Measurements from ENCODE around the gene KIF2C.
"Not testable (repeated sequence)": the region's sequence is repeated elsewhere in the genome, so short reads cannot be mapped to it uniquely, and the experiment has no call there.

Gene KIF2C

GRCh38 chr1:44699375-44699774 is 40.3 kb upstream of the KIF2C start:
- H3K4me1 ChIP-seq (ENCODE audit: control insufficient read depth, insufficient read depth, low read depth, low read length); H2BK120ac ChIP-seq (ENCODE audit: low read depth, low read length): not testable (repeated sequence)

DNA sequence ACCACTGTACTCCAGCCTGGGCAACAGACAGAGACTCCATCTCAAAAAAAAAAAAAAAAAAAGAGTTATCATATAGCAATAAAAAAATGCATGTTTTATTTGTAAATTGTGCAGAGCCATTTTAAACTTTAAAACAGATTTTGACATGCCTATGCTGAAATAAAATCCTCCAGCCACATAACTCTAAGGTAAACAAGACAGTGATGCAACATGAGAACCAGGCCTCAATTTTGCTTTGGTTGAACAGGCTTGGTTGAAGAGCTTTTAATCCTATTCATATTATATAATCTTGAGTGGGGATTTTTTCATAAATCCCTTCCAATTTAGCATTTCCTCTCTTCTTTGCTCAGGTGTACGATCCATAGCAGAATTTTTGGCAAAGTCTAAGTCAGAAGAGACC is 39.1 kb upstream of the KIF2C start:
- H3K9ac ChIP-seq (ENCODE audit: low read length) = no peak overlapping the region
- no peak overlapping the region for H3K4me3 ChIP-seq (ENCODE audit: insufficient read depth in 1 of 2, low read depth in 1 of 2, low read length in 2 of 2)
- no peak overlapping the region for H2BK12ac ChIP-seq (ENCODE audit: low read length in 2 of 2)
- WGBS = 77% methylated on average over 1 of the region's 1 CpG
- H3K4ac ChIP-seq (ENCODE audit: low read depth in 1 of 2, low read length in 2 of 2) = no peak overlapping the region
- H4K8ac ChIP-seq (ENCODE audit: low read length) = no peak overlapping the region
- no peak overlapping the region for H3K23ac ChIP-seq (ENCODE audit: low read length in 2 of 2)
- H3K4me1 ChIP-seq (ENCODE audit: control insufficient read depth, insufficient read depth, low read depth, low read length) = no peaks in the 10 kb centered on the region
- no peak overlapping the region for H3K18ac ChIP-seq (ENCODE audit: low read depth in 1 of 2, low read length in 2 of 2)
- no peak overlapping the region for H3K27ac ChIP-seq (ENCODE audit: low read length, poor library complexity, severe bottlenecking)
- no peak overlapping the region for H2BK5ac ChIP-seq (ENCODE audit: low read depth, low read length, poor library complexity, severe bottlenecking)
- H2AFZ ChIP-seq (ENCODE audit: low read depth, low read length) = no peak overlapping the region
- no peak overlapping the region for H3K14ac ChIP-seq (ENCODE audit: low read length in 2 of 2)
- DNase-seq = no peak
- H3K79me1 ChIP-seq (replicated peaks; ENCODE audit: low read length, poor library complexity, severe bottlenecking) = no peaks in the 10 kb centered on the region
- H2AK5ac ChIP-seq (ENCODE audit: low read length, severe bottlenecking) = no peak overlapping the region
- no peak overlapping the region for H2BK15ac ChIP-seq (ENCODE audit: low read depth, poor library complexity, severe bottlenecking)
- H4K91ac ChIP-seq (ENCODE audit: low read length) = no peak overlapping the region
- H2BK120ac ChIP-seq (ENCODE audit: low read depth, low read length) = no peak overlapping the region
- H3K4me2 ChIP-seq (ENCODE audit: low read length, poor library complexity, severe bottlenecking) = no peak overlapping the region
- no peaks in the 10 kb centered on the region for H3K9me3 ChIP-seq (ENCODE audit: control insufficient read depth, low read length)
- no peaks in the 10 kb centered on the region for H3K27me3 ChIP-seq (ENCODE audit: control insufficient read depth in 1 of 2, insufficient read depth in 1 of 2, low read length in 2 of 2)
- no peaks in the 10 kb centered on the region for H3K36me3 ChIP-seq (ENCODE audit: control insufficient read depth in 1 of 2, insufficient read depth in 2 of 2, low read depth in 1 of 2, low read length in 2 of 2)

More at GRCh38 chr1:44699375-44699774, 40.3 kb upstream of the KIF2C start:
- not testable (repeated sequence) for H2BK12ac ChIP-seq (ENCODE audit: low read length in 2 of 2); H3K23ac ChIP-seq (ENCODE audit: low read length in 2 of 2); H2AFZ ChIP-seq (ENCODE audit: low read depth, low read length); H3K18ac ChIP-seq (ENCODE audit: low read depth in 1 of 2, low read length in 2 of 2); H3K14ac ChIP-seq (ENCODE audit: low read length in 2 of 2); H3K27me3 ChIP-seq (ENCODE audit: control insufficient read depth in 1 of 2, insufficient read depth in 1 of 2, low read length in 2 of 2); H3K9ac ChIP-seq (ENCODE audit: low read length); H3K79me1 ChIP-seq (replicated peaks; ENCODE audit: low read length, poor library complexity, severe bottlenecking); H2BK15ac ChIP-seq (ENCODE audit: low read depth, poor library complexity, severe bottlenecking); H3K4ac ChIP-seq (ENCODE audit: low read depth in 1 of 2, low read length in 2 of 2); H3K4me3 ChIP-seq (ENCODE audit: insufficient read depth in 1 of 2, low read depth in 1 of 2, low read length in 2 of 2); H2BK5ac ChIP-seq (ENCODE audit: low read depth, low read length, poor library complexity, severe bottlenecking); H3K36me3 ChIP-seq (ENCODE audit: control insufficient read depth in 1 of 2, insufficient read depth in 2 of 2, low read depth in 1 of 2, low read length in 2 of 2); H4K91ac ChIP-seq (ENCODE audit: low read length); H4K8ac ChIP-seq (ENCODE audit: low read length); H3K4me2 ChIP-seq (ENCODE audit: low read length, poor library complexity, severe bottlenecking); DNase-seq; H3K9me3 ChIP-seq (ENCODE audit: control insufficient read depth, low read length); H2AK5ac ChIP-seq (ENCODE audit: low read length, severe bottlenecking); H3K27ac ChIP-seq (ENCODE audit: low read length, poor library complexity, severe bottlenecking)
- WGBS = 92% methylated on average over 3 of the region's 9 CpGs

GRCh38 chr1:44701141-44701573 is 38.5 kb upstream of the KIF2C start:
- Histone ChIP-seq H2BK120ac (ENCODE audit: low read depth, low read length) (no peak overlapping the region), H2AFZ (ENCODE audit: low read depth, low read length) (no peak overlapping the region), H3K18ac (ENCODE audit: low read depth in 1 of 2, low read length in 2 of 2) (no peak overlapping the region), H2BK15ac (ENCODE audit: low read depth, poor library complexity, severe bottlenecking) (no peak overlapping the region), H3K14ac (ENCODE audit: low read length in 2 of 2) (no peak overlapping the region), H3K27ac (ENCODE audit: low read length, poor library complexity, severe bottlenecking) (no peak overlapping the region), H3K9ac (ENCODE audit: low read length) (no peak overlapping the region), H3K79me1 (replicated peaks; ENCODE audit: low read length, poor library complexity, severe bottlenecking) (no peaks in the 10 kb centered on the region), H2BK12ac (ENCODE audit: low read length in 2 of 2) (no peak overlapping the region), H3K36me3 (ENCODE audit: control insufficient read depth in 1 of 2, insufficient read depth in 2 of 2, low read depth in 1 of 2, low read length in 2 of 2) (no peaks in the 10 kb centered on the region), H3K9me3 (ENCODE audit: control insufficient read depth, low read length) (no peaks in the 10 kb centered on the region), H3K4me3 (ENCODE audit: insufficient read depth in 1 of 2, low read depth in 1 of 2, low read length in 2 of 2) (no peak overlapping the region), H3K4me1 (ENCODE audit: control insufficient read depth, insufficient read depth, low read depth, low read length) (no peaks in the 10 kb centered on the region), H4K8ac (ENCODE audit: low read length) (no peak overlapping the region), H2BK5ac (ENCODE audit: low read depth, low read length, poor library complexity, severe bottlenecking) (no peak overlapping the region), H3K4ac (ENCODE audit: low read depth in 1 of 2, low read length in 2 of 2) (no peak overlapping the region), H3K4me2 (ENCODE audit: low read length, poor library complexity, severe bottlenecking) (no peak overlapping the region), H4K91ac (ENCODE audit: low read length) (no peak overlapping the region), H3K27me3 (ENCODE audit: control insufficient read depth in 1 of 2, insufficient read depth in 1 of 2, low read length in 2 of 2) (no peaks in the 10 kb centered on the region), H2AK5ac (ENCODE audit: low read length, severe bottlenecking) (no peak overlapping the region), H3K23ac (ENCODE audit: low read length in 2 of 2) (no peak overlapping the region)
- 81% methylated on average over 7 of the region's 7 CpGs for WGBS
- DNase-seq = no peak

DNA sequence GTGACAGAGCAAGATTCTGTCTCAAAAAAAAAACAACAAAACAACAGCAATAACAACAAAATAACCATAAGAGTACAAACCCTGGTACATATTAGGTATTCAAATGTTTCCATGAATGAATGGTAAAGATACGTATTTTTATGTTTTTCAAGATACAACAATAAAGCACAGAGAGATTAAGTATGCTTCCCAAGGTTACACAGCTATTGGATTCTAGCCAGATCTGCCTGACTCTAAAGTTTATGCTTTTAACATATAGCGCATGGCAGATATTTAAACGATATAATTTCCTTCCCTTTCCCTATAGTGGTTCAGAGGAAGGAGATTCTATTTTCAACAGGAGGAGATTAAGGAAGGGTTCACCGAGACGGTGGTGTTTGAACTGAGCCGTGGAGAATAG is 34.2 kb upstream of the KIF2C start:
- no peak overlapping the region for H3K23ac ChIP-seq (ENCODE audit: low read length in 2 of 2)
- no peak overlapping the region for H2BK12ac ChIP-seq (ENCODE audit: low read length in 2 of 2)
- no peaks in the 10 kb centered on the region for H3K36me3 ChIP-seq (ENCODE audit: control insufficient read depth in 1 of 2, insufficient read depth in 2 of 2, low read depth in 1 of 2, low read length in 2 of 2)
- no peak overlapping the region for H2BK5ac ChIP-seq (ENCODE audit: low read depth, low read length, poor library complexity, severe bottlenecking)
- no peak overlapping the region for H3K4me2 ChIP-seq (ENCODE audit: low read length, poor library complexity, severe bottlenecking)
- H4K91ac ChIP-seq (ENCODE audit: low read length) = no peak overlapping the region
- H2AFZ ChIP-seq (ENCODE audit: low read depth, low read length) = no peak overlapping the region
- H3K79me1 ChIP-seq (replicated peaks; ENCODE audit: low read length, poor library complexity, severe bottlenecking) = no peaks in the 10 kb centered on the region
- H3K4me1 ChIP-seq (ENCODE audit: control insufficient read depth, insufficient read depth, low read depth, low read length) = peaks cover 6% of the 10 kb centered on the region
- H3K27me3 ChIP-seq (ENCODE audit: control insufficient read depth in 1 of 2, insufficient read depth in 1 of 2, low read length in 2 of 2) = no peaks in the 10 kb centered on the region
- no peak overlapping the region for H2BK15ac ChIP-seq (ENCODE audit: low read depth, poor library complexity, severe bottlenecking)
- H3K27ac ChIP-seq (ENCODE audit: low read length, poor library complexity, severe bottlenecking) = no peak overlapping the region
- no peak overlapping the region for H3K14ac ChIP-seq (ENCODE audit: low read length in 2 of 2)
- H3K9me3 ChIP-seq (ENCODE audit: control insufficient read depth, low read length) = no peaks in the 10 kb centered on the region
- no peak overlapping the region for H3K9ac ChIP-seq (ENCODE audit: low read length)
- no peak overlapping the region for H2BK120ac ChIP-seq (ENCODE audit: low read depth, low read length)
- no peak overlapping the region for H2AK5ac ChIP-seq (ENCODE audit: low read length, severe bottlenecking)
- no peak overlapping the region for H3K4me3 ChIP-seq (ENCODE audit: insufficient read depth in 1 of 2, low read depth in 1 of 2, low read length in 2 of 2)
- no peak overlapping the region for H4K8ac ChIP-seq (ENCODE audit: low read length)
- H3K18ac ChIP-seq (ENCODE audit: low read depth in 1 of 2, low read length in 2 of 2) = no peak overlapping the region
- H3K4ac ChIP-seq (ENCODE audit: low read depth in 1 of 2, low read length in 2 of 2) = no peak overlapping the region
- 96% methylated on average over 3 of the region's 6 CpGs for WGBS
- DNase-seq = no peak

Data from mesenchymal stem cell (in vitro differentiated cells and primary cell).